Peyer's patch (tissue), 4 donors: ENCODE measurements around the gene FAT3. TPM values are rescaled to one million over a fixed set of nuclear protein-coding genes. Genes with fewer than 3 reads are reported as not detected.

Experiments used
- DNase-seq, 3 donors: peaks; one replicate each; pipeline ENCODE4 v3.0.0-alpha.2; 2017 to 2019
- H3K27ac ChIP-seq, 4 donors: fragments of 200-600 bp; sonication (generic); one replicate each; pipeline ENCODE4 v1.5.1; 2016 to 2019
- H3K27me3 ChIP-seq, 2 donors: fragments of 200-600 bp; sonication (generic); one replicate each; pipeline ENCODE4 v1.5.1; 2019
- H3K36me3 ChIP-seq, 3 donors: fragments of 200-600 bp; sonication (generic); one replicate each; pipeline ENCODE4 v1.5.1; 2016 to 2019
- H3K4me1 ChIP-seq, 4 donors: fragments of 200-600 bp; sonication (generic); one replicate each; pipeline ENCODE4 v1.5.1; 2016 to 2019
- H3K4me3 ChIP-seq, 4 donors: fragments of 200-600 bp; sonication (generic); 1 replicate in 3 of 4; 2 replicates in 1 of 4; pipeline ENCODE4 v1.5.1; 2016 to 2019; ENCODE audit warnings: mild to moderate bottlenecking in 1 of 4
- H3K9me3 ChIP-seq, 4 donors: fragments of 200-600 bp; sonication (generic); one replicate each; pipeline ENCODE4 v1.5.1; 2016 to 2019; ENCODE audit warnings: mild to moderate bottlenecking in 1 of 4
- CTCF ChIP-seq, 6 experiments: fragments of 450-650 bp in 4 of 6; fragments of 200-600 bp in 2 of 6; sonication (generic) in 1 of 6; IDR thresholded peaks; one replicate each; pipeline ENCODE4 v1.5.1; 2017 to 2019; ENCODE audit warnings: antibody characterized with exemption in 6 of 6, mild to moderate bottlenecking in 3 of 6, moderate library complexity in 1 of 6
- POLR2A ChIP-seq, 2 donors: fragments of 450-650 bp; IDR thresholded peaks; one replicate each; pipeline ENCODE4 v1.5.1; 2017; ENCODE audit warnings: antibody characterized with exemption in 2 of 2, mild to moderate bottlenecking in 2 of 2, moderate library complexity in 2 of 2
- total RNA-seq, 4 donors: library from RNA; depleted of rRNA; stranded (reverse); fragments of >200 nt; gene quantifications; one replicate each; pipeline ENCODE4 v1.1.0, GENCODE V29; 2016

FAT3 gene
- total RNA-seq, 4 donors from 2014 or later: under 0.01 to 0.94 (median 0.18) TPM

DNA sequence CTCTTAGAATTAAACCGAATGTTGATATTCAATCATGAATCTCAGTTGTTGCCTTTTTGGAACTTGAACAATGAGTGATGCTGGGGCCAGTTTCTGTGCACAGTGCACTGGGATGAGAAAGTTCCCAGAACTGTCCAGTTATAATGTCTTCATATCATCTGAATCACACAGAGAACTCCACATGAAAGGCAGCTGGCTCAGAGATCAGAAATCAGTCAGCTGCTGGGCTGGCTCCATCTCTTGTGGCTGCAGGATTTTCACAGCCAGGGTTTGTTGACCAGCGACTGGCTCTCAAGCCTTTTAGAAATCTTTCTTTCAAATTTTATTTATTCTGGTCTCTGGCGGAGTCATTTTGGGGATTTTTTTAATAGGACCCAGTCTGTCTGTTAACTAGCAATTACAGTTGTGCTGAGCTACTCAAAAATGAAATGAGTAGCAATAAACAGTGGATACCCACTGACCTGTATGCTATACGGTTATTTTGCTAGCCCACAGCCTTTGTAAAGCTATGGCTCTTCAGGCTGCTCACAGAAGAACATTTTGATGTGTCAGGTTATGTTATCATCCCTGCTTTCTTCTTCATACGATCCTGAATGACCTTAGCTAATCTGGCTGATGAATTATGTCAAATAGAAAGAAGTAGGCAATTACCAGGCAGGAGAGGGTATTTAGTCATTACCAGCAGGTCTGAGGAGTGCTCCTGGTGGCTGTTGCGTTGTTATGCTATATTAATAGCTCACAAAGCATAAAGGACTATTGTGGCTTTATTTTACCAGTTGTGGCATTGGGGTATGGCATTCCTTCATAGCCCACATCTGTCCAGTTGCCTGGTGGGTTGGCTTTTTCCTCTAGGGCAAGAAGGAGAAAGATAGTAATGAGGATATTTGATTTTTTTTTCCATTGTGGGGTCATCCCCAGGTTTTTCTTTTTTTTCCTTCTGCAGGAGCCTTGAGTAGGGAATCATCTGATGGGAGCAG, 3.6 kb downstream of the FAT3 start:
- peaks cover 0 to 15% of the 10 kb centered on the region in 2 donors for H3K27me3 ChIP-seq
- DNase-seq: no peak

DNA sequence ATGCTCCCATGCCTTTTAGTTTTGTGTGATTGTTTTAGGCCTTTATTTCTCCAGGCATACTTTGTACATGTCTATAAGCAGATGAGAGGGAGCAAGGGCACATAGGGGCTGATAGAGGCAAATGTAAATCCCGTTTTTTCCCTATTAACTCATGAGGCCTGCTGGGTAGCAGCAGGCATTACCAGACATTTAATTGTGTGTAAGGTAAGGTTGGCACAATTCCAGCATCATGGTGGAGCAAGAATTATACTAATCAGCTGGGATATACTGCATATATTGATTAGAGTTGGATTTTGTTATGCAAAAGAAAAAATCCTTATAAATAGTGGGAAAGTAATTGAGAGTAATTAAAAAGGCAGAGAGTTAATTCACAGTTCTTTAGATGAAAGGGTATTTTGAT, 12.2 kb downstream of the FAT3 start:
- TF ChIP-seq CTCF (IDR thresholded peaks at IDR 0.05): no peak
- no peak for TF ChIP-seq POLR2A (IDR thresholded peaks at IDR 0.05)
- no peaks in the 10 kb centered on the region for H3K4me1 ChIP-seq
- no peaks in the 10 kb centered on the region for H3K9me3 ChIP-seq
- H3K4me3 ChIP-seq: no peak overlapping the region
- DNase-seq: no peak
- no peak overlapping the region for H3K27ac ChIP-seq
- H3K36me3 ChIP-seq: no peaks in the 10 kb centered on the region
- no peaks in the 10 kb centered on the region for H3K27me3 ChIP-seq

More for the DNA sequence above, 3.6 kb downstream of the FAT3 start:
- Histone ChIP-seq H3K36me3 (no peaks in the 10 kb centered on the region), H3K27ac (no peak overlapping the region), H3K4me3 (no peak overlapping the region), H3K9me3 (peaks cover 0 to 4% (median 0%) of the 10 kb centered on the region in 4 donors), H3K4me1 (peaks cover 0 to 17% (median 0%) of the 10 kb centered on the region in 4 donors)
- TF ChIP-seq POLR2A (IDR thresholded peaks at IDR 0.05) (no peak), CTCF (IDR thresholded peaks at IDR 0.05) (no peak)

DNA sequence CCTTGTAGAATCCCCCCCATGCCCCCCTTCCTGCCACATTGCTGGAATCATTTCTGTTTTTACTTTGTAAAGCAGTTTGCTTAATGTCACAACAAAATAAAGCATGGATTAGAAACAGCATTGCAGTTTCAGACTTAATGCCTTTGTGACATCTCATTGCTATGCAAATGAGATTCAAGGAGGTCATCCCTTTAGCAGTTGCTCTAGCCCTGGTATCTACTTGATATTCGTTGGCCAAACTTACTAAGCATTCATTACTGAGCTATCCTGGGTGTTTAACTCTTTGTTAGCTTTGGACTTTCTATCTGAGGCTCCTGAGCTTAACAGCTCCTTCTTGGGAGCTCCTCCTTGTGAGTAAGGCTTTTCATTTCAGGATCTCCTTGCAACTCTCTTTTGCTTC, 16.3 kb downstream of the FAT3 start:
- no peaks in the 10 kb centered on the region for H3K4me1 ChIP-seq
- no peak overlapping the region for H3K27ac ChIP-seq
- H3K27me3 ChIP-seq: no peaks in the 10 kb centered on the region
- H3K9me3 ChIP-seq: peaks cover 0 to 3% (median 0%) of the 10 kb centered on the region in 4 donors
- TF ChIP-seq CTCF (IDR thresholded peaks at IDR 0.05) (no peak), POLR2A (IDR thresholded peaks at IDR 0.05) (no peak)
- H3K36me3 ChIP-seq: no peaks in the 10 kb centered on the region
- H3K4me3 ChIP-seq: no peak overlapping the region
- no peak for DNase-seq

GRCh38 chr11:92245700-92246271, 21.2 kb downstream of the FAT3 start:
- H3K27ac ChIP-seq: no peak overlapping the region
- TF ChIP-seq POLR2A (IDR thresholded peaks at IDR 0.05): no peak
- TF ChIP-seq CTCF (IDR thresholded peaks at IDR 0.05): no peak
- no peak for DNase-seq
- no peaks in the 10 kb centered on the region for H3K36me3 ChIP-seq
- H3K4me1 ChIP-seq: no peaks in the 10 kb centered on the region
- peaks cover 0 to 3% (median 0%) of the 10 kb centered on the region in 4 donors for H3K9me3 ChIP-seq
- no peaks in the 10 kb centered on the region for H3K27me3 ChIP-seq
- no peak overlapping the region for H3K4me3 ChIP-seq

DNA sequence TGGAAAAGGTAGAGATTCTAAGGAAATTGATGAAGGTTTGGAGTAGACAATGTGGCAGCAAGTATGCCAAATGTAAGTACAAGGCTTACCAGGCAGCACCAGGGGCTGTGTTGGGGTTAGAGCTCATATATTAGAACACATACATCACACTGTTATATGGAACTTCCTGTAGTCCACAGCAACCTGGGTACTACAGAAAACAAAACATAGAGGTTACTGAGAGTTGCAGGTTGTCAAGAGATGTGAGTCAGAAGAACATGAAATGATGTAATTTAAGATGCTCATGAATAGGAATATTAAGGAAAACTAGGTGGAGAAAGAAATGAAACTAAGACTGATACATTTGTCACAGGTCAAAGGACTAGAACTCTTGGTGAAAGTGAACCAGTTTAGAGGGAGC, 22.0 kb downstream of the FAT3 start:
- DNase-seq: no peak
- H3K36me3 ChIP-seq: no peaks in the 10 kb centered on the region
- TF ChIP-seq CTCF (IDR thresholded peaks at IDR 0.05) (no peak), POLR2A (IDR thresholded peaks at IDR 0.05) (no peak)
- no peak overlapping the region for H3K27ac ChIP-seq
- no peak overlapping the region for H3K4me3 ChIP-seq
- H3K4me1 ChIP-seq: no peaks in the 10 kb centered on the region
- peaks cover 0 to 3% (median 0%) of the 10 kb centered on the region in 4 donors for H3K9me3 ChIP-seq
- no peaks in the 10 kb centered on the region for H3K27me3 ChIP-seq
